Brain microvascular endothelial cell (primary cell): ENCODE measurements around the gene ACAA2.

ENCODE experiments used
- DNase-seq: peaks from one replicate; pipeline ENCODE4 v3.0.0-alpha.2; 2020
- H3K27ac ChIP-seq: fragments of 250-450 bp; sonication (Bioruptor Pico); 2 replicates; pipeline ENCODE4 v1.5.1; 2020; ENCODE audit warnings: mild to moderate bottlenecking, moderate library complexity
- H3K27me3 ChIP-seq: fragments of 250-450 bp; sonication (Bioruptor Pico); replicated peaks from 2 replicates; pipeline ENCODE4 v1.5.1; 2020; ENCODE audit warnings: mild to moderate bottlenecking
- H3K36me3 ChIP-seq: fragments of 250-450 bp; sonication (Bioruptor Pico); replicated peaks from 2 replicates; pipeline ENCODE4 v1.5.1; 2020; ENCODE audit warnings: mild to moderate bottlenecking
- H3K4me3 ChIP-seq: 2 replicates; pipeline ENCODE4 v1.5.1; 2011; ENCODE audit warnings: low read depth, mild to moderate bottlenecking, control low read depth, low read length, moderate library complexity
- in situ Hi-C: cut with HindIII; loops from 2 replicates; pipeline ENCODE4 v1.10.0; 2017; ENCODE audit warnings: low sequenced_read_pairs, low pct_ligation_motif_present
- TF ChIP-seq, protein P1 (sequence below): IDR thresholded peaks from 2 replicates; pipeline ENCODE4 v1.5.1; 2011; ENCODE audit warnings: low read depth, mild to moderate bottlenecking, moderate library complexity, low read length, control low read depth, inconsistent platforms; ENCODE audit errors: missing control alignments

ACAA2 gene

DNA sequence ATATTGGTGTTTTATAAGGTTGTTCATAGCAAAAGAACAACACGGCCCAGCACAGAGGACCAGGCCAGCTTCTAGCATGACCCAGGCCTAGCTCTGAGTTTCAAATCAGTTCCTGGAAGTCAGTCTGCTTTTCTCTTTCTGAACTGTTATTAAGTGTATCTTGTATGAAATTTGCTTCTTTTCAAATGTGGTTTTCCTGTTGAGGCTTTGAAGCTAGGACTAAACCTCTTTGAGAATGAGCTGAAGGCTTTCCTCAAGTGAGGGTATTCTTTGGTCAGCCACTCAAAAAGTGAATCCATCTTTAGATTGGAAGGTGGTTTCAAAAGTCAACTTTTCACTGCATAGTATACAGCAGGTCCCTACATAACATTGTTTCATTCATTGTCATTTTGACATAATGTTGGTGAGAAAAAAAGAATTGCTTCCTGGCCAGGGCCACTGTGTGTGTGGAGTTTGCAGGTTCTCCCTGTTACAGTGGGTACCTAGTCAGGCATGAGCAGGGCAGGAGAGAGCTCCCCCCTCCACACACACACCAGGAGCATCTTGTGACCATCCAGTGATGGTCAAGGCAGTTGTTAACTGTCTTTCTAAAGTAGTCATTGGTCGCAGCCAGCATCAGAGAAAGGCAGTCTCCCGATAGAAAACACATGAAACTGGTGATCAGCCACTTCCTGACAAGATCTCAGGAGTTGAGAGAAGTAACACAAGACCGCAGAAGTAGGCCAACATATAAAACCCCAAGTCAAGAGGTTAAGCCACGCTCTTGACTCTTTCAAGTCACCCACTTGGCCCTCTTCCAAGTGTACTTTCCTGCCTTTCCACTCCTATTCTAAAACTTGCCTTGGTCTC lies 6.7 kb upstream of the ACAA2 start:
- no peaks in the 10 kb centered on the region for H3K27me3 ChIP-seq
- H3K27ac ChIP-seq = no peak overlapping the region
- no peak overlapping the region for H3K4me3 ChIP-seq
- no peaks in the 10 kb centered on the region for H3K36me3 ChIP-seq
- TF ChIP-seq, protein P1, sequence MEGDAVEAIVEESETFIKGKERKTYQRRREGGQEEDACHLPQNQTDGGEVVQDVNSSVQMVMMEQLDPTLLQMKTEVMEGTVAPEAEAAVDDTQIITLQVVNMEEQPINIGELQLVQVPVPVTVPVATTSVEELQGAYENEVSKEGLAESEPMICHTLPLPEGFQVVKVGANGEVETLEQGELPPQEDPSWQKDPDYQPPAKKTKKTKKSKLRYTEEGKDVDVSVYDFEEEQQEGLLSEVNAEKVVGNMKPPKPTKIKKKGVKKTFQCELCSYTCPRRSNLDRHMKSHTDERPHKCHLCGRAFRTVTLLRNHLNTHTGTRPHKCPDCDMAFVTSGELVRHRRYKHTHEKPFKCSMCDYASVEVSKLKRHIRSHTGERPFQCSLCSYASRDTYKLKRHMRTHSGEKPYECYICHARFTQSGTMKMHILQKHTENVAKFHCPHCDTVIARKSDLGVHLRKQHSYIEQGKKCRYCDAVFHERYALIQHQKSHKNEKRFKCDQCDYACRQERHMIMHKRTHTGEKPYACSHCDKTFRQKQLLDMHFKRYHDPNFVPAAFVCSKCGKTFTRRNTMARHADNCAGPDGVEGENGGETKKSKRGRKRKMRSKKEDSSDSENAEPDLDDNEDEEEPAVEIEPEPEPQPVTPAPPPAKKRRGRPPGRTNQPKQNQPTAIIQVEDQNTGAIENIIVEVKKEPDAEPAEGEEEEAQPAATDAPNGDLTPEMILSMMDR = no peak
- DNase-seq = no peak
- in situ Hi-C loops = no loop called here

DNA sequence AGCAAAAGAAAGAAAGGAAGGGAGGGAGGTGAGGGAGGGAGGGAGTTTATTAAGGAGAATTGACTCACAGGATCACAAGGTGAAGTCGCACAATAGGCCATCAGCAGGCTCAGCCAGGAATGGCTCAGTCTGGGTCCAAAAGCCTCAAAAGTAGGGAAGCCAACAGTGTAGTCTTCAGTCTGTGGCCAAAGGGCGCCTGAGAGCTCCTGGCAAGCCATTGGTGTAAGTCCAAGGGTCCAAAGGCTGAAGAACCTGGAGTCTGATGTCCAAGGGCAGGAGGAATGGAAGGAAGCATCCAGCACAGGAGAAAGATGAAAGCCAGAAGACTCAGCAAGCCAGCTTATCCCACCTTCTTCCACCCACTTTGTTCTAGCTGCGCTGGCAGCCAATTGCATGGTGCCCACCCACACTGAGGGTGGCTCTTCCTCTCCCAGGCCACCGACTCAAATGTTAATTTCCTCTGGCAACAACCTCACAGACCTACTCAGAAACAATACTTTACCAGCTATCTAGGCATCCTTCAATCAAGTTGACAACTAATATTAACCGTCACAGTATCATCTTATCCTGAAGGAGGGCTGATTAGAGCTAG lies 5.8 kb upstream of the ACAA2 start:
- no peak for DNase-seq
- Histone ChIP-seq H3K4me3 (no peak overlapping the region), H3K27ac (no peak overlapping the region), H3K36me3 (no peaks in the 10 kb centered on the region), H3K27me3 (no peaks in the 10 kb centered on the region)
- in situ Hi-C loops = no loop called here
- TF ChIP-seq, protein P1 = no peak

DNA sequence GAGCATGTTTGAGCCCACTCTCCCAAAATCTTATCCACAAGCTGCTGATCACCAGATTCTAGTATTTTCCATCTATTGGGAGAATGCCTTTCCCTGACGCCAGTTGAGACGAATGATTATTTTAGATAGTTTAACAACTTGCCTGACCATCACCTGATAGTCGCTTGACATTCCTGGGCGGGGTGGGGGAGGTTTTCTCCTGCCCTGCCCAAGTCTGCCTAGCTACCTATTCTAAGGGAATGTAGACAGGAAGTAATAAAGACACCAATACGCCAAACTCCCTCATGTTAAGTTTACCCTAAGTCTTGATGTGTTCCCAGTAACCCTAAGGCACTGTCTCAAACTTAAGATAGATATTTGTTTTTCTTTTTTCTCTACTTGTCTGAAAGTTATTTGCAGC lies 4.6 kb upstream of the ACAA2 start:
- in situ Hi-C loops = no loop called here
- Histone ChIP-seq H3K27ac (no peak overlapping the region), H3K4me3 (no peak overlapping the region), H3K36me3 (no peaks in the 10 kb centered on the region), H3K27me3 (no peaks in the 10 kb centered on the region)
- TF ChIP-seq, protein P1 = no peak
- no peak for DNase-seq

DNA sequence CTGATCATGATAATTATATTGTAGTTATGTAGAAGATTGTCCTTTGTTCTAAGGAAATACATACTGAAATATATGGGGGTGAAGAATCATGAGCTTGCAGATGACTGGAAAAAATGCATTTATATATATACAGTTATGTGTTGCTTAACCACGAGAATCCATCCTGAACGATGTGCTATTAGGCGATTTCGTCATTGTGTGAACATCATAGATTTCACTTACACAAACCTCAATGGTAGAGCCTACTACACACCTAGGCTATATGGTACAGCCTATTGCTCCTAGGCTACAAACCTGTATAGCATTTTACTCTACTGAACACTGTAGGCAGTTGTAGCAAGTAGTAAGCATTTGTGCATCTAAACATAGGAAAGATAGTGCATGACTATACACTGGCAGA lies 2.6 kb upstream of the ACAA2 start:
- in situ Hi-C loops = no loop called here
- Histone ChIP-seq H3K27ac (no peak overlapping the region), H3K4me3 (no peak overlapping the region), H3K36me3 (no peaks in the 10 kb centered on the region), H3K27me3 (no peaks in the 10 kb centered on the region)
- TF ChIP-seq, protein P1 = no peak
- no peak for DNase-seq

DNA sequence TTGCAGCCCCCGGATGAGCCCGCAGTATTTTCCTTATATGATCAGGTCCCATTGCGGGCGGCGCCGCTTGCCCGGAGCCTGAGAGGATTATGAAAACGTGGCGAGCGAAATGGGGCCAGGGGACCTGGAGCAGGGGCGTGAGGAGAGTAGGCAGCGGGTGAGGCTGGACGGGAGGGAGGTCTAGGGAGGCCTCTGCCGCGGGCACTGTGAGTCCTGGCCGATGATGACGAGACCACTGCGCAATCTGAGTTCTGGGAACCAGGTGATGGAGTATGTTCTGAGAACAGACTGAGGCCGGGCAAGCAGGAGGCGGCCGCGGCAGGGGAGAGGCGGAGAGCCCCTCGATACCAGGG lies 790 bp upstream of the ACAA2 start:
- peak overlapping the region; percentile 66 for H3K27ac ChIP-seq
- H3K4me3 ChIP-seq = peak overlapping the region; percentile 85
- TF ChIP-seq, protein P1 = no peak
- H3K36me3 ChIP-seq = no peaks in the 10 kb centered on the region
- DNase-seq = peak; percentile 49
- in situ Hi-C loops = no loop called here
- no peaks in the 10 kb centered on the region for H3K27me3 ChIP-seq

DNA sequence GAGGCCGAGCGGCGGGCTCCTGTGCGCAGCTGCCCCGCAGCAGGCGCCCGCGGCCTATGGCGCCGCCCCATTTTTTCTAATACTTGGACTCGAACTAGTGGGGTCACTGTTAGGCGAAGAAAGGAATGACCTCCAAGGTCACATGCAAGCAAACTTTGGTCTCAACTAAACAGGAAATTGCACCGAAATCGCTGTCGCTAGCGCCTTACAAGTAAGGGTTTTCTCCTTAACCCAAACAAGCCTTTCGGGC lies 339 bp downstream of the ACAA2 start:
- DNase-seq = peak; percentile 16
- Histone ChIP-seq H3K36me3 (no peaks in the 10 kb centered on the region), H3K4me3 (peak overlapping the region; percentile 85), H3K27ac (peak overlapping the region; percentile 66), H3K27me3 (no peaks in the 10 kb centered on the region)
- in situ Hi-C loops = no loop called here
- TF ChIP-seq, protein P1 = no peak
